Measurements from ENCODE around the gene FBXO46. TPM values are rescaled to one million over a fixed set of nuclear protein-coding genes. Genes with fewer than 3 reads are reported as not detected.

FBXO46 gene
- total and polyA plus RNA-seq, 2 of the 13 experiments (the other 11 are each of a cell fraction or from before 2014, with no cell fraction given) = 6.2 to 6.4 TPM

DNA sequence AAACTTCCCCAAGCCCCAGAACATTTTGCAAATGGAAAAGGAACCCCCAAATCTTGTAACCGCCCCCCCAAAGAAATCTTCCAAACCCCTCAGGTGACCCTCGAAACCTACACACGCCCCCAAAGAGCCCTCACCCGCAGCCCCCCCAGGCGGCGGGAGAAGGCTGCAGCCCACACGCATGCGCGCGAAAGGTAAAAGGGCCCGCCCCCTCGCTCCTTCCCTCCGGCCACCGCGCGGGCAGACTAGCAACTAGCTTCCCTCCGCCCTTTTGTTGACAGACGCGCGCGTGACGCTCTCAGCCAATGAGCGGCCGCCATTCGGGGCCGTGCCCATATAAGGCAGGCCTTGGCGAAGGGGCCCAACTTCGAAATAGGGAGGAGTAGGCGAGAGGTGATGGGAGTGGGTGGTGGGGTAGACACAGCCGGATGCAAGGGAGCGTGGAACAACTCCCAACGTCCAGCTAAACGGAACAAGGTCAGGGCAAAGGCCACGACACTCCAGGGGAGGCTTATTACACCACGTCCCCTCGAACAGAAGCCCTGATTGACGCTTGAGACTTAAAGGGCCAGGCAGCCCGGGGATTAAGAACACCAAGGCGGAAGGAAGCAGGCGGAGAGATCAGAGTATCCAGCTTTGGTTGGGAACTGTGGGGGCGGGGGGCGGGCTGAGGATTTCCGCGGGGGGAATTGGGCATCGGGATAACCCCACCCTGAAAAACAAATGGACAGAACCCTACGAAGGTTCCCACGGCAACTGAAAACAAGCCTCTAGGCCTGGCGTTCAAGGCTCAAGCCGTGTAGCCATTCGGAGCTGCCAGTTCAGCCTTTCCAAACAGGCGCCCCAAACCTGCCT lies 13.3 kb downstream of the FBXO46 start (continued):
- TF ChIP-seq, protein P1, sequence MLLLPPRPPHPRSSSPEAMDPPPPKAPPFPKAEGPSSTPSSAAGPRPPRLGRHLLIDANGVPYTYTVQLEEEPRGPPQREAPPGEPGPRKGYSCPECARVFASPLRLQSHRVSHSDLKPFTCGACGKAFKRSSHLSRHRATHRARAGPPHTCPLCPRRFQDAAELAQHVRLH (CRISPR knock-in tag; IDR thresholded peaks at IDR 0.05; ENCODE audit: borderline replicate concordance, low read depth) = no peak; the same call in 1 of the 2 replicates
- TF ChIP-seq, protein P2, sequence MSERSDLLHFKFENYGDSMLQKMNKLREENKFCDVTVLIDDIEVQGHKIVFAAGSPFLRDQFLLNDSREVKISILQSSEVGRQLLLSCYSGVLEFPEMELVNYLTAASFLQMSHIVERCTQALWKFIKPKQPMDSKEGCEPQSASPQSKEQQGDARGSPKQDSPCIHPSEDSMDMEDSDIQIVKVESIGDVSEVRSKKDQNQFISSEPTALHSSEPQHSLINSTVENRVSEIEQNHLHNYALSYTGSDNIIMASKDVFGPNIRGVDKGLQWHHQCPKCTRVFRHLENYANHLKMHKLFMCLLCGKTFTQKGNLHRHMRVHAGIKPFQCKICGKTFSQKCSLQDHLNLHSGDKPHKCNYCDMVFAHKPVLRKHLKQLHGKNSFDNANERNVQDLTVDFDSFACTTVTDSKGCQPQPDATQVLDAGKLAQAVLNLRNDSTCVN (CRISPR knock-in tag; IDR thresholded peaks at IDR 0.05; ENCODE audit: borderline replicate concordance) = 0 out of 2 replicates have a peak, but pooled peaks have one; percentile 15
- no peak for TF ChIP-seq MAFF (IDR thresholded peaks at IDR 0.05; ENCODE audit: low read depth, low read length)
- peak; percentile 73; the same call in 1 of the 2 replicates for TF ChIP-seq YEATS2 (CRISPR knock-in tag; IDR thresholded peaks at IDR 0.05; ENCODE audit: borderline replicate concordance)
- no peak for TF ChIP-seq ZNF776 (CRISPR knock-in tag; IDR thresholded peaks at IDR 0.05)
- TF ChIP-seq ZKSCAN1 (IDR thresholded peaks at IDR 0.05; ENCODE audit: low read length) = 0 out of 2 replicates have a peak, but pooled peaks have one; percentile 6
- TF ChIP-seq IKZF1 (IDR thresholded peaks at IDR 0.05) = no peak
- peak; percentile 86 for TF ChIP-seq ZSCAN31 (CRISPR knock-in tag; IDR thresholded peaks at IDR 0.05; ENCODE audit: low read depth)
- peak; percentile 78 for TF ChIP-seq ERF (CRISPR knock-in tag; IDR thresholded peaks at IDR 0.05)
- 0 out of 2 replicates have a peak, but pooled peaks have one; percentile 31 for TF ChIP-seq TMF1 (CRISPR knock-in tag; IDR thresholded peaks at IDR 0.05; ENCODE audit: low read depth)
- TF ChIP-seq, protein P3, sequence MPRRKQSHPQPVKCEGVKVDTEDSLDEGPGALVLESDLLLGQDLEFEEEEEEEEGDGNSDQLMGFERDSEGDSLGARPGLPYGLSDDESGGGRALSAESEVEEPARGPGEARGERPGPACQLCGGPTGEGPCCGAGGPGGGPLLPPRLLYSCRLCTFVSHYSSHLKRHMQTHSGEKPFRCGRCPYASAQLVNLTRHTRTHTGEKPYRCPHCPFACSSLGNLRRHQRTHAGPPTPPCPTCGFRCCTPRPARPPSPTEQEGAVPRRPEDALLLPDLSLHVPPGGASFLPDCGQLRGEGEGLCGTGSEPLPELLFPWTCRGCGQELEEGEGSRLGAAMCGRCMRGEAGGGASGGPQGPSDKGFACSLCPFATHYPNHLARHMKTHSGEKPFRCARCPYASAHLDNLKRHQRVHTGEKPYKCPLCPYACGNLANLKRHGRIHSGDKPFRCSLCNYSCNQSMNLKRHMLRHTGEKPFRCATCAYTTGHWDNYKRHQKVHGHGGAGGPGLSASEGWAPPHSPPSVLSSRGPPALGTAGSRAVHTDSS (CRISPR knock-in tag; conservative IDR thresholded peaks at IDR 0.05) = no peak
- no peak for TF ChIP-seq ZSCAN12 (CRISPR knock-in tag; IDR thresholded peaks at IDR 0.05)
- TF ChIP-seq HHEX (CRISPR knock-in tag; IDR thresholded peaks at IDR 0.05) = no peak
- TF ChIP-seq, protein P4, sequence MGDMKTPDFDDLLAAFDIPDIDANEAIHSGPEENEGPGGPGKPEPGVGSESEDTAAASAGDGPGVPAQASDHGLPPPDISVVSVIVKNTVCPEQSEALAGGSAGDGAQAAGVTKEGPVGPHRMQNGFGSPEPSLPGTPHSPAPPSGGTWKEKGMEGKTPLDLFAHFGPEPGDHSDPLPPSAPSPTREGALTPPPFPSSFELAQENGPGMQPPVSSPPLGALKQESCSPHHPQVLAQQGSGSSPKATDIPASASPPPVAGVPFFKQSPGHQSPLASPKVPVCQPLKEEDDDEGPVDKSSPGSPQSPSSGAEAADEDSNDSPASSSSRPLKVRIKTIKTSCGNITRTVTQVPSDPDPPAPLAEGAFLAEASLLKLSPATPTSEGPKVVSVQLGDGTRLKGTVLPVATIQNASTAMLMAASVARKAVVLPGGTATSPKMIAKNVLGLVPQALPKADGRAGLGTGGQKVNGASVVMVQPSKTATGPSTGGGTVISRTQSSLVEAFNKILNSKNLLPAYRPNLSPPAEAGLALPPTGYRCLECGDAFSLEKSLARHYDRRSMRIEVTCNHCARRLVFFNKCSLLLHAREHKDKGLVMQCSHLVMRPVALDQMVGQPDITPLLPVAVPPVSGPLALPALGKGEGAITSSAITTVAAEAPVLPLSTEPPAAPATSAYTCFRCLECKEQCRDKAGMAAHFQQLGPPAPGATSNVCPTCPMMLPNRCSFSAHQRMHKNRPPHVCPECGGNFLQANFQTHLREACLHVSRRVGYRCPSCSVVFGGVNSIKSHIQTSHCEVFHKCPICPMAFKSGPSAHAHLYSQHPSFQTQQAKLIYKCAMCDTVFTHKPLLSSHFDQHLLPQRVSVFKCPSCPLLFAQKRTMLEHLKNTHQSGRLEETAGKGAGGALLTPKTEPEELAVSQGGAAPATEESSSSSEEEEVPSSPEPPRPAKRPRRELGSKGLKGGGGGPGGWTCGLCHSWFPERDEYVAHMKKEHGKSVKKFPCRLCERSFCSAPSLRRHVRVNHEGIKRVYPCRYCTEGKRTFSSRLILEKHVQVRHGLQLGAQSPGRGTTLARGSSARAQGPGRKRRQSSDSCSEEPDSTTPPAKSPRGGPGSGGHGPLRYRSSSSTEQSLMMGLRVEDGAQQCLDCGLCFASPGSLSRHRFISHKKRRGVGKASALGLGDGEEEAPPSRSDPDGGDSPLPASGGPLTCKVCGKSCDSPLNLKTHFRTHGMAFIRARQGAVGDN (CRISPR knock-in tag; IDR thresholded peaks at IDR 0.05) = peak; percentile 84
- TF ChIP-seq ZNF7 (CRISPR knock-in tag; IDR thresholded peaks at IDR 0.05) = no peak
- TF ChIP-seq, protein P5, sequence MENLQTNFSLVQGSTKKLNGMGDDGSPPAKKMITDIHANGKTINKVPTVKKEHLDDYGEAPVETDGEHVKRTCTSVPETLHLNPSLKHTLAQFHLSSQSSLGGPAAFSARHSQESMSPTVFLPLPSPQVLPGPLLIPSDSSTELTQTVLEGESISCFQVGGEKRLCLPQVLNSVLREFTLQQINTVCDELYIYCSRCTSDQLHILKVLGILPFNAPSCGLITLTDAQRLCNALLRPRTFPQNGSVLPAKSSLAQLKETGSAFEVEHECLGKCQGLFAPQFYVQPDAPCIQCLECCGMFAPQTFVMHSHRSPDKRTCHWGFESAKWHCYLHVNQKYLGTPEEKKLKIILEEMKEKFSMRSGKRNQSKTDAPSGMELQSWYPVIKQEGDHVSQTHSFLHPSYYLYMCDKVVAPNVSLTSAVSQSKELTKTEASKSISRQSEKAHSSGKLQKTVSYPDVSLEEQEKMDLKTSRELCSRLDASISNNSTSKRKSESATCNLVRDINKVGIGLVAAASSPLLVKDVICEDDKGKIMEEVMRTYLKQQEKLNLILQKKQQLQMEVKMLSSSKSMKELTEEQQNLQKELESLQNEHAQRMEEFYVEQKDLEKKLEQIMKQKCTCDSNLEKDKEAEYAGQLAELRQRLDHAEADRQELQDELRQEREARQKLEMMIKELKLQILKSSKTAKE (CRISPR knock-in tag; IDR thresholded peaks at IDR 0.05; ENCODE audit: borderline replicate concordance) = peak; percentile 62; the same call in 1 of the 2 replicates
- TF ChIP-seq, protein P6, sequence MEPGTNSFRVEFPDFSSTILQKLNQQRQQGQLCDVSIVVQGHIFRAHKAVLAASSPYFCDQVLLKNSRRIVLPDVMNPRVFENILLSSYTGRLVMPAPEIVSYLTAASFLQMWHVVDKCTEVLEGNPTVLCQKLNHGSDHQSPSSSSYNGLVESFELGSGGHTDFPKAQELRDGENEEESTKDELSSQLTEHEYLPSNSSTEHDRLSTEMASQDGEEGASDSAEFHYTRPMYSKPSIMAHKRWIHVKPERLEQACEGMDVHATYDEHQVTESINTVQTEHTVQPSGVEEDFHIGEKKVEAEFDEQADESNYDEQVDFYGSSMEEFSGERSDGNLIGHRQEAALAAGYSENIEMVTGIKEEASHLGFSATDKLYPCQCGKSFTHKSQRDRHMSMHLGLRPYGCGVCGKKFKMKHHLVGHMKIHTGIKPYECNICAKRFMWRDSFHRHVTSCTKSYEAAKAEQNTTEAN (CRISPR knock-in tag; conservative IDR thresholded peaks at IDR 0.05) = 0 out of 2 replicates have a peak, but pooled peaks have one; percentile 35
- no peak for TF ChIP-seq ZNF484 (CRISPR knock-in tag; IDR thresholded peaks at IDR 0.05; ENCODE audit: borderline replicate concordance, low read depth)
